Activated T-helper 1 cell treated with Interleukin-2 at 50 U/mL for 16 hours (primary cell): Measurements from ENCODE around the gene SNN.
A peak's percentile ranks its signal among the peaks of the same experiment; 100 is the strongest.

Experiments used
- DNase-seq: peaks from one replicate; pipeline ENCODE4 v3.0.0-alpha.2; 2020; ENCODE audit warnings: low read depth

Gene SNN

GRCh38 chr16:11667824-11668622, at the start of gene SNN:
Gene SNN (plus strand): TSS chr16:11668455. CDS start chr16:11676060, 7,605 bp downstream.
- DNase-seq, result peak; percentile 83

DNA sequence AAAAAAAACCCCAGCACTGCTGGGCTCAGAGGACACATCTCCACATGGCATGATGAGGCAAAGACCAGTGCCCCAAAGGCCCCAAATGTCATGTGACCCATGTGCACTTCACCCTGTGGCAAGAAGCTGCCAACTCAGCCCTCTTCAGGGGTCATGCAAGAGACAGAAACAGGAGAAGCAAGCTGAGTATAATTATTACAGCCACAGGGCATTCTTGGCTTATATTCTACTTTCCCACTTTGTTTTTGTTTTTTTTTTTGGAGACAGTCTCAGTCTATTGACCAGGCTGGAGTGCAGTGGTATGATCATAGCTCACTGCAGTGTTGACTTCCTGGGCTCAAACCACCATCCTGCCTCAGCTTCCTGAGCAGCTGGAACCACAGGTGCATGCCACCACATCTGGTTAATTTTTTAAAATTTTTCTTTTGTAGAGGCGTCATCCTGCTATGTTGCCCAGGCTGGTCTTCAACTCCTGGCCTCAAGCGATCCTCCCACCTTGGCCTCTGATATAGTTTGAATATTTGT, 48.9 kb upstream of the SNN start:
- peak; percentile 12 for DNase-seq

GRCh38 chr16:11620243-11621003, 47.8 kb upstream of the SNN start:
- no peak for DNase-seq

DNA sequence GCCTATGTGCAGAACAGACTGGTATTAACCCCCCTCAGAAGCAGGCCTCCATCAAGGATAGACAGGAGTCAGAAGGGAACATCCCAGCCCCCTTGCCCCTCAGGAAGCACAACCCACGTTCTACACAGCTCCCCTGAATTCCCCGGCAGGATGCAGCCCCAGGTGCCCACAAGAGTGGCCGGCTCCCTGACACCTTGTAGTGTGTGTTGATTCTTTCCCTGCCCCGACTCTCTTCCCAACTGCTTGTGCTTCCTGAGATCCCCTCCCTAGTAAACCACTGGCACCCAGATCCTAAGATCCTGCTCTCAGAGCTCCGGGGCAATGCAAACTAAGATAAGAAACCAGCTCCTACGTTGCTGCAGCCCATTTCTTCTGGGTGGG, 46.7 kb upstream of the SNN start:
- DNase-seq, result no peak

- DNase-seq, result peak; percentile 58
Observed at GRCh38 chr16:11621920-11622651, 46.2 kb upstream of the SNN start.

GRCh38 chr16:11624205-11624604, 44.0 kb upstream of the SNN start:
- DNase-seq, result no peak

- no peak for DNase-seq
Observed at GRCh38 chr16:11624636-11625607, 43.3 kb upstream of the SNN start.

GRCh38 chr16:11625769-11626168, 42.5 kb upstream of the SNN start:
- no peak for DNase-seq

- no peak for DNase-seq
Observed at GRCh38 chr16:11626657-11627291, 41.5 kb upstream of the SNN start.

GRCh38 chr16:11627292-11627663, 41.0 kb upstream of the SNN start:
- DNase-seq, result no peak

DNA sequence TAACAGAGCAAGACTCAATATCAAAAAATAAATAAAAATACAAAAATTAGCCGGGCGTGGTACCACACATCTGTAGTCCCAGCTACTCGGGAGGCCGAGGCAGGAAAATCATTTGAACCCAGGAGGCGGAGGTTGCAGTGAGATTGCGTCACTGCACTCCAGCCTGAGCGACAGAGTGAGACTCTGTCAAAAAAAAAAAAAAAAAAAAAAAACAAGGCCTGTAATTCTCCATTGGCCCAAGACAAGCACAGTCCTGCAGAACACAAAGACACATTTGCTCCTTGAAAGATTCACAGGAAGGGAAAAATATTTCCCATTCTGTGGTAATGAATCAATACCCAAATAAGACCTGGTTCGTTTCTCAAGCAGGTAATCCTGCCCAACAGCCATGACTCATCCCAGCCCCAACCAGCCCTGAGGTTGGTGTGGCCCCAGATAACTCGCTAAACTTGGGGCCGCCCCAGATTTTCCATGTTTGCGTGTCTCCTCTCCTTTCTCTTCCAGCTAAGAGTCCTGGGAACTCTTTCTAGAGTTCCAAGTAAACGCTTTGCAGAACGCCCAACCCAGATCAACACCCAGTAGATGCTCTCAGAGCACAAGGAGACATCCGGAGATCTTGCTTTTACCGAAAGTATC, 40.3 kb upstream of the SNN start:
- no peak for DNase-seq

DNA sequence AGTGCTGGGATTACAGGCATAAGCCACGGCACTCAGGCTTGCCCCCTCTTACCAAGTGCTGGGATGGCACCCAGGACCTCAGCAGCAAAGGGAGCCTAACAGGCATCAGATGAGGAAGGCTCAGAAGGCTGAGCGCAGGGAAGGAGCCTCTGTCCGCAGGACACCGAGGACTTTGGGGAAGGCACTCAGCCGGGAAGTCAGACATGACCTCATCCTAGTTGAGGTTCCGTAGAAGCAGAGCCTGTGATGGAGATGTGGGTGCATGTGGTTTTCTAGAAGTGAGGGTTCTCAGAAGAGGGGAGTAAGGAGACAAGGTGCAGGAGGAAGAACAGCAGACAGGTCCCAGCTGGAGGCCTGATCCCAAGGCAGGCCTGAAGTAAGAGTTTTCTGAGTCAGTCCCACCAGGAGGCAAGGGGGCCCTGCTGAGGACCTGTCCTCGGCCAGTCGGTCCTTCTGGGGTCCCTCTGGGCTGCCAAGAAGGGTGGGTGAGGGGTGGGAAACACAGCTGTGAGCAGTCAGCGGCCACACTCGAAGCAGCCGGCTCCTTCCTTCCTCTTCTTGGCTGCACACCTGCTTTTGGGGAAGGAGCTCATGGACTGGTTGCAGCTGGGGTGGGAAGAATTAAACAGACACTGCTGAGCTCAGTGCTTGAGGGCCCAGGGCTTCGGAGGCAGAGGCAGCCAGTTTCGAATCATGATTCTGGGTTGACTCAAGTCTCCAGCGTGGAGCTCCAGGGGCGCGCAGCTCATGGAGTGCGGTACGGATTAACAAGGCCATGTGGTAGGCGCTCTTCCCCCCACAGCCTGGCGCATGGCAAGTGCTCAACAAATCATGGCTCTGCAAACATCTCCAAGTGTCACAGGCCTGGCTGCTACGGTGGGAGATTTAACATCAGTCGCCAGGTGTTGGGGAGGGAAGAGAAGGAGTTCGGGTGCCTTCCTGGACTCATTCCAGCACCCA, 38.9 kb upstream of the SNN start:
- no peak for DNase-seq

- no peak for DNase-seq
Observed at GRCh38 chr16:11630046-11630767, 38.0 kb upstream of the SNN start.

DNA sequence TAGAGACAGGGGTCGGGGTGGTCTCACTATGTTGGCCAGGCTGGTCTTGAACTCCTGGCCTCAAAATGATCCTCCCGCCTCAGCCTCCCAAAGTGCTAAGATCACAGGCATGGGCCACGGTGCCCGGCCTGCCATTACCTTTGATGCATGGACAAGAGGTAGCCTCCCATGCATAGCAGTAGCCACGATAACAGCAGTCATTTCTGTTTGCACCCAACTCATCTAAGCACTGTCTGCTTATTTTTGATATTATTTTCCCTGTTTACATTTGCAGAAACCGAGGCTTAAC, 37.5 kb upstream of the SNN start:
- DNase-seq, result no peak

GRCh38 chr16:11631214-11631613, 37.0 kb upstream of the SNN start:
- no peak for DNase-seq

GRCh38 chr16:11632455-11632939, 35.8 kb upstream of the SNN start:
- no peak for DNase-seq

- no peak for DNase-seq
Observed at GRCh38 chr16:11633113-11633512, 35.1 kb upstream of the SNN start.

DNA sequence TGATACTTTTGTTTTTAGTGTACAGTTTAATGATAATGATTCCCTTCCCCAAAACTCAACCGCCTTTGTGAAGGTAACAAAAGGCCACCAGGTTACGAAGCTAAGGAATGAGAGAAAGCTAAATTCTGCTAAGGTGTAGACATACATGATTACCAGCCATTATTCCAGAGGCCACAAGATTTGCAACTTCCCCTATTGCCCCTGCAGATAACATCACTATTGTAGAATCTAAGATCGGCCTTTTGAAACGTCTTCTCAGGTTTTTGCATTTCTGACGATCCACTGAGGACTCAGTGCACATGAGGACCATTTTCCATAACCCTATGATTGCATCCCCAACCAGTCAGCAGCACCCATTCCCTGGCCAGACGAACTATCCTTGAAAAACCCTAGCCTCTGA, 33.9 kb upstream of the SNN start:
- no peak for DNase-seq
